H9 (cell line): Measurements from ENCODE around the gene PTPRN2. TPM values are rescaled to one million over a fixed set of nuclear protein-coding genes. Genes with fewer than 3 reads are reported as not detected.
"Not testable (repeated sequence)": the region's sequence is repeated elsewhere in the genome, so short reads cannot be mapped to it uniquely, and the experiment has no call there.

Experiments used
- DNase-seq: peaks from one replicate; pipeline ENCODE4 v3.0.0-alpha.2; 2017
- H2AFZ ChIP-seq: one replicate; pipeline ENCODE4 v1.6.1; 2013; ENCODE audit warnings: mild to moderate bottlenecking, low read length, control low read depth, moderate library complexity
- H2AK5ac ChIP-seq: 2 replicates; pipeline ENCODE4 v1.6.1; 2013; ENCODE audit warnings: low read length, control low read depth, mixed read lengths; ENCODE audit not compliant: insufficient read length
- H2BK120ac ChIP-seq: one replicate; pipeline ENCODE4 v1.6.1; 2013; ENCODE audit warnings: low read depth, mild to moderate bottlenecking, low read length, control low read depth, inconsistent platforms; ENCODE audit not compliant: poor library complexity, severe bottlenecking
- H2BK12ac ChIP-seq: 2 replicates; pipeline ENCODE4 v1.6.1; 2013; ENCODE audit warnings: low read length, control low read depth, mixed read lengths, low read depth; ENCODE audit not compliant: insufficient read length
- H2BK15ac ChIP-seq: 2 replicates; pipeline ENCODE4 v1.6.1; 2013; ENCODE audit warnings: low read depth, low read length, control low read depth
- H2BK20ac ChIP-seq: one replicate; pipeline ENCODE4 v1.6.1; 2013; ENCODE audit warnings: low read depth, mild to moderate bottlenecking, low read length, control low read depth, inconsistent platforms; ENCODE audit not compliant: poor library complexity, severe bottlenecking
- H2BK5ac ChIP-seq: 2 replicates; pipeline ENCODE4 v1.6.1; 2013; ENCODE audit warnings: low read length, control low read depth, mixed read lengths; ENCODE audit not compliant: insufficient read length
- H3K14ac ChIP-seq: 2 replicates; pipeline ENCODE4 v1.6.1; 2013; ENCODE audit warnings: low read length, control low read depth; ENCODE audit not compliant: insufficient read depth
- H3K18ac ChIP-seq: 2 replicates; pipeline ENCODE4 v1.6.1; 2013; ENCODE audit warnings: low read depth, mild to moderate bottlenecking, mixed read lengths, low read length, control low read depth; ENCODE audit not compliant: insufficient read length
- H3K23ac ChIP-seq: 2 replicates; pipeline ENCODE4 v1.6.1; 2013; ENCODE audit warnings: low read length, control low read depth, mixed read lengths, low read depth; ENCODE audit not compliant: insufficient read length
- H3K23me2 ChIP-seq: 2 replicates; pipeline ENCODE4 v1.6.1; 2013; ENCODE audit warnings: low read depth, mild to moderate bottlenecking, mixed read lengths, low read length, control low read depth; ENCODE audit not compliant: insufficient read length, poor library complexity, severe bottlenecking
- H3K27ac ChIP-seq: 2 replicates; pipeline ENCODE4 v1.5.1; 2013; ENCODE audit warnings: low read length, control low read depth, mixed read lengths, low read depth; ENCODE audit not compliant: insufficient read length
- H3K27me3 ChIP-seq: 2 replicates; pipeline ENCODE4 v1.6.1; 2013; ENCODE audit warnings: low read length, control low read depth, inconsistent platforms; ENCODE audit not compliant: insufficient read depth
- H3K4ac ChIP-seq: 2 replicates; pipeline ENCODE4 v1.6.1; 2013; ENCODE audit warnings: low read depth, mild to moderate bottlenecking, control low read depth, inconsistent platforms, low read length, moderate library complexity
- H3K4me1 ChIP-seq: 2 replicates; pipeline ENCODE4 v1.6.1; 2013; ENCODE audit warnings: low read length, control low read depth, inconsistent platforms; ENCODE audit not compliant: insufficient read depth
- H3K4me2 ChIP-seq: 2 replicates; pipeline ENCODE4 v1.6.1; 2013; ENCODE audit warnings: low read length, control low read depth, mixed read lengths; ENCODE audit not compliant: insufficient read length, insufficient read depth
- H3K56ac ChIP-seq: 2 replicates; pipeline ENCODE4 v1.6.1; 2013; ENCODE audit warnings: low read depth, mild to moderate bottlenecking, mixed read lengths, low read length, control low read depth; ENCODE audit not compliant: insufficient read length
- H3K79me1 ChIP-seq: 2 replicates; pipeline ENCODE4 v1.6.1; 2013; ENCODE audit warnings: low read depth, mild to moderate bottlenecking, moderate library complexity, low read length, control low read depth, inconsistent platforms; ENCODE audit not compliant: insufficient read depth, poor library complexity, severe bottlenecking
- H3K79me2 ChIP-seq: 2 replicates; pipeline ENCODE4 v1.6.1; 2013; ENCODE audit warnings: low read length, control low read depth, inconsistent platforms; ENCODE audit not compliant: insufficient read depth
- H3K9ac ChIP-seq: 2 replicates; pipeline ENCODE4 v1.6.1; 2013; ENCODE audit warnings: low read length, control low read depth, mixed read lengths; ENCODE audit not compliant: insufficient read length; ENCODE audit errors: extremely low read depth
- H3K9me3 ChIP-seq: one replicate; pipeline ENCODE4 v1.6.1; 2013; ENCODE audit warnings: low read depth, low read length, inconsistent platforms; ENCODE audit not compliant: control insufficient read depth
- H3T11ph ChIP-seq: one replicate; pipeline ENCODE4 v1.6.1; 2013; ENCODE audit warnings: mild to moderate bottlenecking, low read length, control low read depth, inconsistent platforms
- H4K20me1 ChIP-seq: one replicate; pipeline ENCODE4 v1.6.1; 2013; ENCODE audit not compliant: control insufficient read depth, insufficient read length, insufficient read depth
- H4K5ac ChIP-seq: 2 replicates; pipeline ENCODE4 v1.6.1; 2013; ENCODE audit warnings: low read depth, mild to moderate bottlenecking, mixed read lengths, low read length, control low read depth; ENCODE audit not compliant: insufficient read length
- H4K8ac ChIP-seq: replicated peaks from 2 replicates; pipeline ENCODE4 v1.6.1; 2013; ENCODE audit warnings: low read length, control low read depth, mixed read lengths, low read depth; ENCODE audit not compliant: insufficient read length
- H4K91ac ChIP-seq: 2 replicates; pipeline ENCODE4 v1.6.1; 2013; ENCODE audit warnings: low read depth, mild to moderate bottlenecking, moderate library complexity, mixed read lengths, low read length, control low read depth; ENCODE audit not compliant: insufficient read length
- H3K27ac Mint-ChIP-seq, 3 experiments: 2 replicates in 2 of 3; 3 replicates in 1 of 3; pipeline ENCODE4 v1.8.0; 2020 to 2021; ENCODE audit warnings: mixed read lengths in 3 of 3, mild to moderate bottlenecking in 1 of 3, moderate library complexity in 1 of 3
- H3K27me3 Mint-ChIP-seq: 2 replicates; pipeline ENCODE4 v1.8.0; 2021; ENCODE audit warnings: low read depth, mild to moderate bottlenecking, moderate library complexity, mixed read lengths
- H3K36me3 Mint-ChIP-seq, 3 experiments: 2 replicates in 2 of 3; 3 replicates in 1 of 3; pipeline ENCODE4 v1.8.0; 2020 to 2021; ENCODE audit warnings: low read depth in 3 of 3, mixed read lengths in 3 of 3; ENCODE audit not compliant: insufficient read depth in 1 of 3
- H3K4me1 Mint-ChIP-seq, 2 experiments: 2 replicates each; pipeline ENCODE4 v1.8.0; 2020; ENCODE audit warnings: mixed read lengths in 2 of 2
- H3K4me3 Mint-ChIP-seq, 2 experiments: 2 replicates in 1 of 2; 3 replicates in 1 of 2; pipeline ENCODE4 v1.8.0; 2020 to 2021; ENCODE audit warnings: mild to moderate bottlenecking in 2 of 2, mixed read lengths in 2 of 2, moderate library complexity in 1 of 2
- H3K9me3 Mint-ChIP-seq, 2 experiments: 2 replicates in 1 of 2; 3 replicates in 1 of 2; pipeline ENCODE4 v1.8.0; 2020; ENCODE audit warnings: mild to moderate bottlenecking in 2 of 2, mixed read lengths in 2 of 2, moderate library complexity in 1 of 2
- CTCF ChIP-seq: fragments of 200-600 bp; sonication (generic); conservative IDR thresholded peaks from 3 replicates; pipeline ENCODE4 v1.8.0; 2021; ENCODE audit warnings: antibody characterized with exemption, mild to moderate bottlenecking
- WGBS: extraction: QIAGEN DNeasy Blood & Tissue Kit; methylation state at CpG from one replicate; pipeline ENCODE4 v1.1.7; 2013; ENCODE audit warnings: missing lambda C conversion rate, low lambda C conversion rate, mixed read lengths; ENCODE audit not compliant: insufficient read length; ENCODE audit errors: extremely low coverage; 5-methylcytosine and 5-hydroxymethylcytosine counted together
- total RNA-seq: library from RNA; stranded (reverse); gene quantifications from 2 replicates; pipeline ENCODE4 v1.2.1, GENCODE V29; 2021

Gene PTPRN2
- total RNA-seq, 1 experiment from 2014 or later = 5.2 TPM

- 0 out of 2 replicates have a peak, but pooled peaks cover 3% of the 10 kb centered on the region for H3K4me1 ChIP-seq
- H2AFZ ChIP-seq = no peak overlapping the region
- no peak overlapping the region for H3K18ac ChIP-seq
- no peak for TF ChIP-seq CTCF
- no peak overlapping the region for H3K56ac ChIP-seq
- no peak for DNase-seq
- no peak overlapping the region for H2BK15ac ChIP-seq
- no peak overlapping the region for H4K91ac ChIP-seq
- no peaks in the 10 kb centered on the region for H3K27me3 ChIP-seq
- H3K9me3 Mint-ChIP-seq = peaks cover 0 to 2% of the 10 kb centered on the region in 2 experiments; a peak in 1 of 5 replicates
- H3K36me3 Mint-ChIP-seq = peaks cover 0 to 4% (median 0%) of the 10 kb centered on the region in 3 experiments; a peak in 2 of 7 replicates
- WGBS = no CpG with 5 or more reads among the region's 19 CpGs
- H2BK20ac ChIP-seq = no peak overlapping the region
- H3K79me1 ChIP-seq = no peaks in the 10 kb centered on the region
- H3K4me2 ChIP-seq = no peak overlapping the region
- H2BK12ac ChIP-seq = no peak overlapping the region
- no peak overlapping the region for H4K5ac ChIP-seq
- no peaks in the 10 kb centered on the region for H3K79me2 ChIP-seq
- no peak overlapping the region for H2BK5ac ChIP-seq
- peaks cover 13% of the 10 kb centered on the region for H3K27me3 Mint-ChIP-seq
- H3K4me1 Mint-ChIP-seq = peaks cover 17 to 18% of the 10 kb centered on the region in 2 experiments
- no peak overlapping the region for H3K23ac ChIP-seq
- H3K27ac Mint-ChIP-seq = no peak overlapping the region
- no peaks in the 10 kb centered on the region for H4K20me1 ChIP-seq
- H2BK120ac ChIP-seq = no peak overlapping the region
- no peak overlapping the region for H3K4me3 Mint-ChIP-seq
- H2AK5ac ChIP-seq = no peak overlapping the region
- no peak overlapping the region for H3K4ac ChIP-seq
- H3K27ac ChIP-seq = no peak overlapping the region
- H3K14ac ChIP-seq = no peak overlapping the region; the same call in 1 of the 2 replicates
- no peaks in the 10 kb centered on the region for H3K9me3 ChIP-seq
- no peak overlapping the region for H4K8ac ChIP-seq
- no peaks in the 10 kb centered on the region for H3K23me2 ChIP-seq
- no peak overlapping the region for H3T11ph ChIP-seq
- H3K9ac ChIP-seq = no peak overlapping the region
Measured at GRCh38 chr7:157895520-157896375, 691.9 kb downstream of the PTPRN2 start.

- H3K4me1 ChIP-seq, H2AFZ ChIP-seq, H3K4me3 Mint-ChIP-seq, H3K36me3 Mint-ChIP-seq, H4K5ac ChIP-seq, H3K9ac ChIP-seq, H3K27me3 ChIP-seq, H2BK15ac ChIP-seq, H3K23ac ChIP-seq, H4K20me1 ChIP-seq, H3K23me2 ChIP-seq, DNase-seq, H3K4me2 ChIP-seq, H3K9me3 ChIP-seq, H3K79me1 ChIP-seq, H3K4ac ChIP-seq, H3K9me3 Mint-ChIP-seq, H2BK5ac ChIP-seq, H3K18ac ChIP-seq, H3T11ph ChIP-seq, H3K27ac Mint-ChIP-seq, H2BK12ac ChIP-seq, H4K8ac ChIP-seq, H3K27ac ChIP-seq, H3K79me2 ChIP-seq, H2BK20ac ChIP-seq, H2BK120ac ChIP-seq, H2AK5ac ChIP-seq, H3K56ac ChIP-seq, H4K91ac ChIP-seq, H3K14ac ChIP-seq: not testable (repeated sequence)
- no CpG with 5 or more reads among the region's 12 CpGs for WGBS
- Mint-ChIP-seq H3K27me3 (peaks cover 13% of the 10 kb centered on the region), H3K4me1 (peaks cover 15 to 16% of the 10 kb centered on the region in 2 experiments)
Measured at GRCh38 chr7:157895098-157895497, 692.5 kb downstream of the PTPRN2 start.
